HepG2 (cell line): Measurements from ENCODE around the gene SLC4A7. TPM values are rescaled to one million over a fixed set of nuclear protein-coding genes. Genes with fewer than 3 reads are reported as not detected.

Experiments used
- ATAC-seq: fragments of 200-7000 bp; cut with Tn5 transposase; 3 replicates; pipeline ENCODE4 v1.9.1; 2020; ENCODE audit warnings: mild to moderate bottlenecking, moderate library complexity
- BruUV-seq: library from RNA; stranded (reverse); fragments of 400-500 nt; replicated peaks from 2 replicates; lab custom pipeline; 2021; lab: Mats Ljungman, UMichigan
- CTCF ChIA-PET: fragments of 300-600 bp; formaldehyde crosslinking; extraction: SDS; loops from one replicate; lab custom pipeline; 2021; ENCODE audit warnings: low total read pairs, inconsistent platforms, low intra/inter-chr PET ratio; lab: Yijun Ruan, JAX
- POLR2A ChIA-PET: fragments of 350-600 bp; sonication (Branson Sonifier 250); formaldehyde crosslinking; loops from one replicate; lab custom pipeline; 2020; ENCODE audit warnings: antibody characterized with exemption, inconsistent platforms; lab: Yijun Ruan, JAX
- DNase-seq: peaks from one replicate; pipeline ENCODE4 v3.0.0-alpha.2; 2015; ENCODE audit warnings: low spot score
- FAIRE-seq: peaks from 3 replicates; lab custom pipeline; 2011; peaks lifted over from hg19 to GRCh38; lab: Jason Lieb, UNC
- H2AFZ ChIP-seq: one replicate; pipeline ENCODE4 v1.6.1; 2011; ENCODE audit warnings: low read length, inconsistent platforms
- H3K27ac ChIP-seq: fragments of 300-600 bp; 3 replicates; pipeline ENCODE4 v1.8.0; 2011; ENCODE audit warnings: mixed run types, mild to moderate bottlenecking, mixed read lengths, low read length, inconsistent platforms; ENCODE audit not compliant: insufficient read depth; ENCODE audit errors: extremely low read length
- H3K27me3 ChIP-seq, 2 experiments: fragments of 200-600 bp in 1 of 2; 2 replicates in 1 of 2; 3 replicates in 1 of 2; pipeline versions ENCODE4 v1.6.0 to v1.8.0; 2011; ENCODE audit warnings: low read length in 2 of 2, mild to moderate bottlenecking in 2 of 2, moderate library complexity in 2 of 2, inconsistent platforms in 1 of 2; ENCODE audit not compliant: insufficient read depth in 2 of 2, control insufficient read depth in 1 of 2
- H3K36me3 ChIP-seq, 2 experiments: fragments of 200-600 bp in 1 of 2; replicated peaks in 1 of 2; 2 replicates in 1 of 2; 3 replicates in 1 of 2; pipeline versions ENCODE4 v1.5.1 to v1.8.0; 2011; ENCODE audit warnings: low read length in 2 of 2, inconsistent platforms in 1 of 2; ENCODE audit not compliant: insufficient read depth in 2 of 2, control insufficient read depth in 1 of 2
- H3K4me1 ChIP-seq: 2 replicates; pipeline ENCODE4 v1.5.1; 2012; ENCODE audit warnings: low read length, inconsistent platforms; ENCODE audit not compliant: insufficient read depth
- H3K4me2 ChIP-seq: 2 replicates; pipeline ENCODE4 v1.6.0; 2011; ENCODE audit warnings: low read depth, low read length, inconsistent platforms
- H3K4me3 ChIP-seq, 3 experiments: fragments of 200-600 bp in 1 of 3; sonication (generic), shearing (Covaris generic) in 1 of 3; replicated peaks in 1 of 3; 2 replicates each; pipeline ENCODE4 v1.5.1; 2011 to 2016; ENCODE audit warnings: low read length in 3 of 3, inconsistent platforms in 2 of 3, low read depth in 2 of 3, mild to moderate bottlenecking in 2 of 3, control low read depth in 1 of 3, mixed read lengths in 1 of 3; ENCODE audit not compliant: insufficient read depth in 1 of 3
- H3K79me2 ChIP-seq: one replicate; pipeline ENCODE4 v1.6.1; 2011; ENCODE audit warnings: low read length, inconsistent platforms; ENCODE audit not compliant: insufficient read depth
- H3K9ac ChIP-seq: 2 replicates; pipeline ENCODE4 v1.6.0; 2011; ENCODE audit warnings: mild to moderate bottlenecking, low read depth, low read length, inconsistent platforms; ENCODE audit not compliant: insufficient read depth
- H3K9me3 ChIP-seq: 2 replicates; pipeline ENCODE4 v1.5.1; 2012; ENCODE audit warnings: mild to moderate bottlenecking, low read length
- H4K20me1 ChIP-seq: 2 replicates; pipeline ENCODE4 v1.6.0; 2011; ENCODE audit warnings: inconsistent platforms, mild to moderate bottlenecking, low read length, moderate library complexity; ENCODE audit not compliant: insufficient read depth
- SCMH1 ChIP-seq: sonication (generic); formaldehyde crosslinking; IDR thresholded peaks from 2 replicates; pipeline ENCODE4 v1.9.0; 2021; ENCODE audit warnings: missing genetic modification reagents, mild to moderate bottlenecking, borderline replicate concordance
- ZBTB7A ChIP-seq: sonication (generic); formaldehyde crosslinking; IDR thresholded peaks from 2 replicates; pipeline ENCODE4 v1.8.0; 2022; ENCODE audit warnings: mild to moderate bottlenecking, missing genetic modification reagents
- ZNF747 ChIP-seq: sonication (generic); formaldehyde crosslinking; IDR thresholded peaks from 2 replicates; pipeline ENCODE4 v1.8.1; 2023; ENCODE audit warnings: missing genetic modification reagents, mild to moderate bottlenecking, borderline replicate concordance
- WGBS: methylation state at CpG from one replicate; pipeline ENCODE4 v1.1.6; 2017; ENCODE audit warnings: low lambda C conversion rate; 5-methylcytosine and 5-hydroxymethylcytosine counted together
- in situ Hi-C: cut with HindIII; loops from 2 replicates; pipeline ENCODE4 v1.10.0; 2017; ENCODE audit warnings: low pct_unique_long_range_greater_than_20kb; ENCODE audit not compliant: extremely low pct_ligation_motif_present
- intact Hi-C: fragments of 100-400 bp; cut with micrococcal nuclease; formaldehyde crosslinking; loops from one replicate; pipeline ENCODE4 v1.10.0; 2022; ENCODE audit not compliant: unreplicated experiment
- polyA plus RNA-seq, 8 experiments: library from polyadenylated mRNA; depleted of rRNA in 3 of 8; stranded (reverse) in 7 of 8; unstranded in 1 of 8; fragments of >200 nt; fragmentation: Illumina TruSeq in 4 of 8; extraction: Trizol in 4 of 8; gene quantifications; 2 replicates each; pipeline versions ENCODE4 v1.2.1 to v1.2.3, GENCODE V29; 2011 to 2016; ENCODE audit warnings: low read depth in 4 of 8, missing spikeins in 1 of 8, mixed read lengths in 1 of 8; ENCODE audit not compliant: insufficient read depth in 1 of 8
- total RNA-seq, 5 experiments: library from RNA; depleted of rRNA; stranded (reverse); fragments of >200 nt; fragmentation: Illumina TruSeq; extraction: Trizol; gene quantifications; 2 replicates each; pipeline ENCODE4 v1.2.3, GENCODE V29; 2016; ENCODE audit warnings: low read depth in 1 of 5
- TF ChIP-seq, protein P1 (sequence below), 2 experiments: sonication (generic) in 1 of 2; formaldehyde crosslinking in 1 of 2; IDR thresholded peaks; 2 replicates each; pipeline versions ENCODE4 v1.6.1 to v1.9.0; 2014 to 2022; ENCODE audit warnings: antibody characterized with exemption in 1 of 2, borderline replicate concordance in 1 of 2, inconsistent platforms in 1 of 2, low read depth in 1 of 2, missing genetic modification reagents in 1 of 2
- TF ChIP-seq, protein P2 (sequence below): sonication (generic); formaldehyde crosslinking; IDR thresholded peaks from 2 replicates; pipeline ENCODE4 v1.5.0; 2020; ENCODE audit warnings: mild to moderate bottlenecking, low read depth, missing genetic modification reagents, borderline replicate concordance
- TF ChIP-seq, protein P3 (sequence below): IDR thresholded peaks from 2 replicates; pipeline ENCODE4 v1.6.1; 2012; ENCODE audit warnings: low read length, improper control_type of control experiment
- TF ChIP-seq, protein P4 (sequence below): IDR thresholded peaks from 2 replicates; pipeline ENCODE4 v1.6.1; 2018; ENCODE audit warnings: missing genetic modification reagents

SLC4A7 gene
- total and polyA plus RNA-seq, 2 of the 13 experiments (the other 11 are each of a cell fraction or from before 2014, with no cell fraction given): 16.4 to 43.8 TPM

DNA sequence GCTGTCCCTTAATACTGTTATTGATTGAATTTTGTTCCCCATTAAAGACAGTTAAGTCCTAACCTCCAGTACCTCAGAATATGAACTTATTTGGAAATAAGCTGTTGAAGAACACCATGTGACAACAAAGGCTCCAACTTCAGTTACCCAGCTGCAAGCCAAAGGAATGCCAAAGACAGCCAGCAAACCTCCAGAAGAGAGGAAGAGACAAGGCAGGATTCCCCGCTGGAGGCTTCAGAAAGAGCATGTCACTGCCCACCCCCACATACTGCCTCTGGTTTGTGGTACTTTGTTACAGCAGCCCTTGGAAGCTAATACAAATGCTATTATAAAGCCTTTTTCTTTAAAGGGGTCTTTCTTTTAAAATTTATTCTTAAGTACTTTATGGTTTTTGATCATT lies 96.6 kb downstream of the SLC4A7 start:
- peaks cover 3 to 50% of the 10 kb centered on the region in 2 experiments for H3K36me3 ChIP-seq
- ChIA-PET POLR2A (no interaction called here), CTCF (no interaction called here)
- no peaks in the 10 kb centered on the region for H3K4me1 ChIP-seq
- H3K9me3 ChIP-seq: no peaks in the 10 kb centered on the region
- TF ChIP-seq ZNF747 (CRISPR knock-in tag): no peak
- no peak for TF ChIP-seq SCMH1 (CRISPR knock-in tag)
- TF ChIP-seq, protein P1, sequence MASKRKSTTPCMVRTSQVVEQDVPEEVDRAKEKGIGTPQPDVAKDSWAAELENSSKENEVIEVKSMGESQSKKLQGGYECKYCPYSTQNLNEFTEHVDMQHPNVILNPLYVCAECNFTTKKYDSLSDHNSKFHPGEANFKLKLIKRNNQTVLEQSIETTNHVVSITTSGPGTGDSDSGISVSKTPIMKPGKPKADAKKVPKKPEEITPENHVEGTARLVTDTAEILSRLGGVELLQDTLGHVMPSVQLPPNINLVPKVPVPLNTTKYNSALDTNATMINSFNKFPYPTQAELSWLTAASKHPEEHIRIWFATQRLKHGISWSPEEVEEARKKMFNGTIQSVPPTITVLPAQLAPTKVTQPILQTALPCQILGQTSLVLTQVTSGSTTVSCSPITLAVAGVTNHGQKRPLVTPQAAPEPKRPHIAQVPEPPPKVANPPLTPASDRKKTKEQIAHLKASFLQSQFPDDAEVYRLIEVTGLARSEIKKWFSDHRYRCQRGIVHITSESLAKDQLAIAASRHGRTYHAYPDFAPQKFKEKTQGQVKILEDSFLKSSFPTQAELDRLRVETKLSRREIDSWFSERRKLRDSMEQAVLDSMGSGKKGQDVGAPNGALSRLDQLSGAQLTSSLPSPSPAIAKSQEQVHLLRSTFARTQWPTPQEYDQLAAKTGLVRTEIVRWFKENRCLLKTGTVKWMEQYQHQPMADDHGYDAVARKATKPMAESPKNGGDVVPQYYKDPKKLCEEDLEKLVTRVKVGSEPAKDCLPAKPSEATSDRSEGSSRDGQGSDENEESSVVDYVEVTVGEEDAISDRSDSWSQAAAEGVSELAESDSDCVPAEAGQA (IDR thresholded peaks at IDR 0.05; ENCODE audit: low read depth): no peak
- TF ChIP-seq, protein P1 (CRISPR knock-in tag; IDR thresholded peaks at IDR 0.05; ENCODE audit: borderline replicate concordance): no peak
- no peak for TF ChIP-seq ZBTB7A (CRISPR knock-in tag)
- TF ChIP-seq, protein P2, sequence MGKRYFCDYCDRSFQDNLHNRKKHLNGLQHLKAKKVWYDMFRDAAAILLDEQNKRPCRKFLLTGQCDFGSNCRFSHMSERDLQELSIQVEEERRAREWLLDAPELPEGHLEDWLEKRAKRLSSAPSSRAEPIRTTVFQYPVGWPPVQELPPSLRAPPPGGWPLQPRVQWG (CRISPR knock-in tag): no peak
- TF ChIP-seq, protein P3, sequence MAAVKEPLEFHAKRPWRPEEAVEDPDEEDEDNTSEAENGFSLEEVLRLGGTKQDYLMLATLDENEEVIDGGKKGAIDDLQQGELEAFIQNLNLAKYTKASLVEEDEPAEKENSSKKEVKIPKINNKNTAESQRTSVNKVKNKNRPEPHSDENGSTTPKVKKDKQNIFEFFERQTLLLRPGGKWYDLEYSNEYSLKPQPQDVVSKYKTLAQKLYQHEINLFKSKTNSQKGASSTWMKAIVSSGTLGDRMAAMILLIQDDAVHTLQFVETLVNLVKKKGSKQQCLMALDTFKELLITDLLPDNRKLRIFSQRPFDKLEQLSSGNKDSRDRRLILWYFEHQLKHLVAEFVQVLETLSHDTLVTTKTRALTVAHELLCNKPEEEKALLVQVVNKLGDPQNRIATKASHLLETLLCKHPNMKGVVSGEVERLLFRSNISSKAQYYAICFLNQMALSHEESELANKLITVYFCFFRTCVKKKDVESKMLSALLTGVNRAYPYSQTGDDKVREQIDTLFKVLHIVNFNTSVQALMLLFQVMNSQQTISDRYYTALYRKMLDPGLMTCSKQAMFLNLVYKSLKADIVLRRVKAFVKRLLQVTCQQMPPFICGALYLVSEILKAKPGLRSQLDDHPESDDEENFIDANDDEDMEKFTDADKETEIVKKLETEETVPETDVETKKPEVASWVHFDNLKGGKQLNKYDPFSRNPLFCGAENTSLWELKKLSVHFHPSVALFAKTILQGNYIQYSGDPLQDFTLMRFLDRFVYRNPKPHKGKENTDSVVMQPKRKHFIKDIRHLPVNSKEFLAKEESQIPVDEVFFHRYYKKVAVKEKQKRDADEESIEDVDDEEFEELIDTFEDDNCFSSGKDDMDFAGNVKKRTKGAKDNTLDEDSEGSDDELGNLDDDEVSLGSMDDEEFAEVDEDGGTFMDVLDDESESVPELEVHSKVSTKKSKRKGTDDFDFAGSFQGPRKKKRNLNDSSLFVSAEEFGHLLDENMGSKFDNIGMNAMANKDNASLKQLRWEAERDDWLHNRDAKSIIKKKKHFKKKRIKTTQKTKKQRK: no peak
- TF ChIP-seq, protein P4, sequence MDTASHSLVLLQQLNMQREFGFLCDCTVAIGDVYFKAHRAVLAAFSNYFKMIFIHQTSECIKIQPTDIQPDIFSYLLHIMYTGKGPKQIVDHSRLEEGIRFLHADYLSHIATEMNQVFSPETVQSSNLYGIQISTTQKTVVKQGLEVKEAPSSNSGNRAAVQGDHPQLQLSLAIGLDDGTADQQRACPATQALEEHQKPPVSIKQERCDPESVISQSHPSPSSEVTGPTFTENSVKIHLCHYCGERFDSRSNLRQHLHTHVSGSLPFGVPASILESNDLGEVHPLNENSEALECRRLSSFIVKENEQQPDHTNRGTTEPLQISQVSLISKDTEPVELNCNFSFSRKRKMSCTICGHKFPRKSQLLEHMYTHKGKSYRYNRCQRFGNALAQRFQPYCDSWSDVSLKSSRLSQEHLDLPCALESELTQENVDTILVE (CRISPR knock-in tag): no peak
- H3K27me3 ChIP-seq: no peaks in the 10 kb centered on the region
- no peak overlapping the region for H3K4me2 ChIP-seq
- H3K79me2 ChIP-seq: no peaks in the 10 kb centered on the region
- intact Hi-C loops: no loop called here
- whole genome bisulfite sequencing: 100% methylated on average over 1 of the region's 1 CpG
- H2AFZ ChIP-seq: no peak overlapping the region
- ATAC-seq (no peak), DNase-seq (no peak), FAIRE-seq (no peak)
- H3K9ac ChIP-seq: no peak overlapping the region
- no peaks in the 10 kb centered on the region for H4K20me1 ChIP-seq
- H3K4me3 ChIP-seq: no peak overlapping the region
- no peak overlapping the region for H3K27ac ChIP-seq
- in situ Hi-C loops: no loop called here
- BruUV-seq: no TSS peak
